ENCODE measurements around the gene PGLYRP1. TPM values are rescaled to one million over a fixed set of nuclear protein-coding genes. Genes with fewer than 3 reads are reported as not detected.
A peak's percentile ranks its signal among the peaks of the same experiment; 100 is the strongest.

The PGLYRP1 gene
- total RNA-seq, 1 experiment from 2014 or later: not detected

- H3K4me1 ChIP-seq (ENCODE audit: control insufficient read depth, insufficient read depth, low read length): 0 out of 2 replicates have a peak, but pooled peaks cover 5% of the 10 kb centered on the region
- CTCF ChIA-PET: no interaction called here
- POLR2A ChIA-PET: no interaction called here
- no peaks in the 10 kb centered on the region for H3K9me3 ChIP-seq (ENCODE audit: control insufficient read depth, insufficient read depth, low read depth, low read length)
- intact Hi-C loops (cut with micrococcal nuclease; ENCODE audit: unreplicated experiment) (no loop called here), in situ Hi-C loops (cut with HindIII; ENCODE audit: low pct_unique_long_range_greater_than_20kb, low sequenced_read_pairs) (no loop called here)
- H3K4me3 ChIP-seq (ENCODE audit: low read depth in 2 of 2, low read length in 2 of 2): peak within 1 kb of the TSS; percentile 36 to 39
- ATAC-seq: peak; percentile 93
- DNase-seq (ENCODE audit: low read depth, low spot score): no peak
- H3K36me3 ChIP-seq (ENCODE audit: control insufficient read depth, insufficient read depth, low read length): no peaks in the 10 kb centered on the region
- no peaks in the 10 kb centered on the region for H3K27me3 ChIP-seq (ENCODE audit: control insufficient read depth, insufficient read depth, low read length)
- TF ChIP-seq CTCF (IDR thresholded peaks at IDR 0.05): no peak
- no peak within 1 kb of the TSS for H3K27ac ChIP-seq (ENCODE audit: low read length)
- no TSS peak for BruUV-seq (replicated peaks)
Measured at GRCh38 chr19:45973553-45974338, 49.1 kb downstream of the PGLYRP1 start, which contains the start of gene NOVA2. NOVA2 (minus strand) TSS chr19:45973865; CDS start chr19:45973351, 514 bp downstream.

- intact Hi-C loops (cut with micrococcal nuclease; ENCODE audit: unreplicated experiment): no loop called here
- Histone ChIP-seq H3K27ac (ENCODE audit: low read length) (no peak overlapping the region), H3K36me3 (ENCODE audit: control insufficient read depth, insufficient read depth, low read length) (no peaks in the 10 kb centered on the region), H3K9me3 (ENCODE audit: control insufficient read depth, insufficient read depth, low read depth, low read length) (no peaks in the 10 kb centered on the region), H3K27me3 (ENCODE audit: control insufficient read depth, insufficient read depth, low read length) (no peaks in the 10 kb centered on the region), H3K4me1 (ENCODE audit: control insufficient read depth, insufficient read depth, low read length) (0 out of 2 replicates have a peak, but pooled peaks cover 5% of the 10 kb centered on the region), H3K4me3 (ENCODE audit: low read depth in 2 of 2, low read length in 2 of 2) (peak overlapping the region in 1 of 2 experiments; percentile 21; a peak in 1 of 4 replicates)
- BruUV-seq (replicated peaks): no TSS peak
- POLR2A ChIA-PET: no interaction called here
- CTCF ChIA-PET: no interaction called here
- in situ Hi-C loops (cut with HindIII; ENCODE audit: low pct_unique_long_range_greater_than_20kb, low sequenced_read_pairs): no loop called here
- DNase-seq (ENCODE audit: low read depth, low spot score) (no peak), ATAC-seq (no peak; the same call in 1 of the 2 replicates)
- TF ChIP-seq POLR2AphosphoS5 (IDR thresholded peaks at IDR 0.05; ENCODE audit: low read depth, low read length) (no peak), REST (IDR thresholded peaks at IDR 0.05; ENCODE audit: insufficient read depth in 1 of 2, low read depth in 2 of 2, low read length in 1 of 2) (no peak), CTCF (IDR thresholded peaks at IDR 0.05) (no peak), TCF7L2 (IDR thresholded peaks at IDR 0.05; ENCODE audit: low read depth, low read length) (no peak), SIN3A (IDR thresholded peaks at IDR 0.05; ENCODE audit: borderline replicate concordance, insufficient read depth, low read depth, low read length) (no peak)
Measured at GRCh38 chr19:45972947-45973540, 49.8 kb downstream of the PGLYRP1 start.
